Measurements from ENCODE around the gene MEF2A. TPM values are rescaled to one million over a fixed set of nuclear protein-coding genes. Genes with fewer than 3 reads are reported as not detected.

MEF2A gene
- total RNA-seq, 1 experiment from 2014 or later, result 19.6 TPM

- H3K27me3 Mint-ChIP-seq (ENCODE audit: insufficient read depth, unreplicated experiment), result no peaks in the 10 kb centered on the region
- TF ChIP-seq CTCF (IDR thresholded peaks at IDR 0.05; ENCODE audit: insufficient read depth in 1 of 2, low read depth in 1 of 2, low read length in 1 of 2, severe bottlenecking in 1 of 2, unreplicated experiment in 1 of 2), result no peak
- no peaks in the 10 kb centered on the region for H3K36me3 ChIP-seq (ENCODE audit: control insufficient read depth, insufficient read depth, low read length)
- BruUV-seq (replicated peaks), result no TSS peak
- H3K36me3 Mint-ChIP-seq (ENCODE audit: insufficient read depth, unreplicated experiment), result no peaks in the 10 kb centered on the region
- POLR2A ChIA-PET, result no interaction called here
- H3K4me3 ChIP-seq (ENCODE audit: low read depth, low read length), result no peak overlapping the region
- intact Hi-C loops (cut with micrococcal nuclease; ENCODE audit: unreplicated experiment), result no loop called here
- no peaks in the 10 kb centered on the region for H3K27me3 ChIP-seq (replicated peaks; ENCODE audit: control insufficient read depth, insufficient read depth, low read length)
- CTCF ChIA-PET, result no interaction called here
- H3K4me3 Mint-ChIP-seq (ENCODE audit: unreplicated experiment), result no peak overlapping the region
- H3K9me3 ChIP-seq, result no peaks in the 10 kb centered on the region
- H3K4me1 ChIP-seq, result peaks cover 10% of the 10 kb centered on the region
- no peaks in the 10 kb centered on the region for H3K9me3 Mint-ChIP-seq (ENCODE audit: unreplicated experiment)
- no peak overlapping the region for H3K27ac Mint-ChIP-seq (ENCODE audit: unreplicated experiment)
- no peak for DNase-seq
- peaks cover 8% of the 10 kb centered on the region for H3K4me1 Mint-ChIP-seq (ENCODE audit: low read depth, unreplicated experiment)
These were observed 53.2 kb downstream of the MEF2A start for GRCh38 chr15:99618941-99619411.

GRCh38 chr15:99619712-99620111 lies 53.9 kb downstream of the MEF2A start:
- Histone ChIP-seq H3K36me3 (ENCODE audit: control insufficient read depth, insufficient read depth, low read length) (no peaks in the 10 kb centered on the region), H3K27me3 (replicated peaks; ENCODE audit: control insufficient read depth, insufficient read depth, low read length) (no peaks in the 10 kb centered on the region), H3K4me1 (peaks cover 2% of the 10 kb centered on the region), H3K9me3 (no peaks in the 10 kb centered on the region), H3K4me3 (ENCODE audit: low read depth, low read length) (no peak overlapping the region)
- intact Hi-C loops (cut with micrococcal nuclease; ENCODE audit: unreplicated experiment), result no loop called here
- Mint-ChIP-seq H3K4me1 (ENCODE audit: low read depth, unreplicated experiment) (peaks cover 3% of the 10 kb centered on the region), H3K27me3 (ENCODE audit: insufficient read depth, unreplicated experiment) (no peaks in the 10 kb centered on the region), H3K9me3 (ENCODE audit: unreplicated experiment) (peaks cover under 1% of the 10 kb centered on the region), H3K27ac (ENCODE audit: unreplicated experiment) (no peak overlapping the region), H3K4me3 (ENCODE audit: unreplicated experiment) (no peak overlapping the region), H3K36me3 (ENCODE audit: insufficient read depth, unreplicated experiment) (peaks cover 3% of the 10 kb centered on the region)
- TF ChIP-seq CTCF (IDR thresholded peaks at IDR 0.05; ENCODE audit: insufficient read depth in 1 of 2, low read depth in 1 of 2, low read length in 1 of 2, severe bottlenecking in 1 of 2, unreplicated experiment in 1 of 2), result no peak
- POLR2A ChIA-PET, result no interaction called here
- BruUV-seq (replicated peaks), result no TSS peak
- CTCF ChIA-PET, result no interaction called here
- DNase-seq, result no peak

GRCh38 chr15:99620178-99620577 lies 54.4 kb downstream of the MEF2A start:
- CTCF ChIA-PET, result no interaction called here

More at GRCh38 chr15:99620178-99620577, 54.4 kb downstream of the MEF2A start:
- DNase-seq, result no peak
- intact Hi-C loops (cut with micrococcal nuclease; ENCODE audit: unreplicated experiment), result no loop called here
- Mint-ChIP-seq H3K4me1 (ENCODE audit: low read depth, unreplicated experiment) (no peaks in the 10 kb centered on the region), H3K27me3 (ENCODE audit: insufficient read depth, unreplicated experiment) (no peaks in the 10 kb centered on the region), H3K4me3 (ENCODE audit: unreplicated experiment) (no peak overlapping the region), H3K9me3 (ENCODE audit: unreplicated experiment) (peaks cover 5% of the 10 kb centered on the region), H3K36me3 (ENCODE audit: insufficient read depth, unreplicated experiment) (peaks cover 6% of the 10 kb centered on the region), H3K27ac (ENCODE audit: unreplicated experiment) (no peak overlapping the region)
- no peaks in the 10 kb centered on the region for H3K27me3 ChIP-seq (replicated peaks; ENCODE audit: control insufficient read depth, insufficient read depth, low read length)
- H3K36me3 ChIP-seq (ENCODE audit: control insufficient read depth, insufficient read depth, low read length), result no peaks in the 10 kb centered on the region
- BruUV-seq (replicated peaks), result no TSS peak
- peaks cover 3% of the 10 kb centered on the region; the same call in 1 of the 2 replicates for H3K9me3 ChIP-seq
- no peaks in the 10 kb centered on the region for H3K4me1 ChIP-seq
- no peak overlapping the region for H3K4me3 ChIP-seq (ENCODE audit: low read depth, low read length)
- POLR2A ChIA-PET, result no interaction called here
- TF ChIP-seq CTCF (IDR thresholded peaks at IDR 0.05; ENCODE audit: insufficient read depth in 1 of 2, low read depth in 1 of 2, low read length in 1 of 2, severe bottlenecking in 1 of 2, unreplicated experiment in 1 of 2), result no peak

Data from Caco-2 (cell line).